Hepatocyte (in vitro differentiated cells): ENCODE data around the gene STK24.

Experiments used
- EZH2 ChIP-seq: fragments of 200-600 bp; sonication (generic); IDR thresholded peaks from 2 replicates; pipeline ENCODE4 v1.6.1; 2016; ENCODE audit warnings: antibody characterized with exemption, mild to moderate bottlenecking, borderline replicate concordance
- TF ChIP-seq, protein P1 (sequence below): fragments of 200-600 bp; sonication (generic); IDR thresholded peaks from 2 replicates; pipeline ENCODE4 v1.5.1; 2016; ENCODE audit warnings: antibody characterized with exemption, mild to moderate bottlenecking; ENCODE audit not compliant: poor library complexity

DNA sequence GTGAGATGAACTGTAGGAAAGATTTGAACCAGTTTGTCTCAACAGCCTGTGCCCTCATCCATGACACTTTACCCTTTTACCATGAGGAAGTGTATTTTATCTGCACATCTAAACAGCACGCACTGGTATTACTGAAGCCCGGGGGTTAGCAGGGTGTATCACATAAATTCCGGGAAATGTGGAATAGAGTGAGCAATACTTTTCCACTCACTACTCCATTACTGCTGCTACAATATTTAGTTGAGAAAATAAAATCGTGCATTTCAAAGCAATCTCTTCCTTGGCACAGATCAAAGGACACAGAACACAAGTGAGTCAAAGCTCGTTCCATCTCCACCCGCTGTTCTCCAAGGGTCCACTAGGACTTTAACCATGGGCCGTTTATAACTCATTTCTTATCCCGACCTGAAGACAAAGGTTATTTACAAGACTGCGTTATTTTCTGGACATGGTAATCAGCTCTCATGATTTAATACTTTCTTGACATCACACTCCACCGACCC lies 35.2 kb downstream of the STK24 start:
- TF ChIP-seq, protein P1, sequence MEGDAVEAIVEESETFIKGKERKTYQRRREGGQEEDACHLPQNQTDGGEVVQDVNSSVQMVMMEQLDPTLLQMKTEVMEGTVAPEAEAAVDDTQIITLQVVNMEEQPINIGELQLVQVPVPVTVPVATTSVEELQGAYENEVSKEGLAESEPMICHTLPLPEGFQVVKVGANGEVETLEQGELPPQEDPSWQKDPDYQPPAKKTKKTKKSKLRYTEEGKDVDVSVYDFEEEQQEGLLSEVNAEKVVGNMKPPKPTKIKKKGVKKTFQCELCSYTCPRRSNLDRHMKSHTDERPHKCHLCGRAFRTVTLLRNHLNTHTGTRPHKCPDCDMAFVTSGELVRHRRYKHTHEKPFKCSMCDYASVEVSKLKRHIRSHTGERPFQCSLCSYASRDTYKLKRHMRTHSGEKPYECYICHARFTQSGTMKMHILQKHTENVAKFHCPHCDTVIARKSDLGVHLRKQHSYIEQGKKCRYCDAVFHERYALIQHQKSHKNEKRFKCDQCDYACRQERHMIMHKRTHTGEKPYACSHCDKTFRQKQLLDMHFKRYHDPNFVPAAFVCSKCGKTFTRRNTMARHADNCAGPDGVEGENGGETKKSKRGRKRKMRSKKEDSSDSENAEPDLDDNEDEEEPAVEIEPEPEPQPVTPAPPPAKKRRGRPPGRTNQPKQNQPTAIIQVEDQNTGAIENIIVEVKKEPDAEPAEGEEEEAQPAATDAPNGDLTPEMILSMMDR = no peak
- TF ChIP-seq EZH2 = no peak
